Esophagus squamous epithelium (tissue), 4 donors: ENCODE results near the gene TSPAN15.

Source experiments
- POLR2A ChIP-seq, 4 donors: fragments of 450-650 bp; IDR thresholded peaks; one replicate each; pipeline ENCODE4 v1.6.1; 2017; ENCODE audit warnings: antibody characterized with exemption in 4 of 4, mild to moderate bottlenecking in 4 of 4, moderate library complexity in 3 of 4
- TF ChIP-seq, protein P1 (sequence below), 6 experiments: fragments of 450-650 bp in 4 of 6; fragments of 200-600 bp in 2 of 6; sonication (generic) in 2 of 6; IDR thresholded peaks; one replicate each; pipeline ENCODE4 v1.5.1; 2016 to 2019; ENCODE audit warnings: antibody characterized with exemption in 6 of 6, mild to moderate bottlenecking in 4 of 6, moderate library complexity in 4 of 6

GRCh38 chr10:69439350-69439739, 11.9 kb upstream of the TSPAN15 start:
- TF ChIP-seq, protein P1, sequence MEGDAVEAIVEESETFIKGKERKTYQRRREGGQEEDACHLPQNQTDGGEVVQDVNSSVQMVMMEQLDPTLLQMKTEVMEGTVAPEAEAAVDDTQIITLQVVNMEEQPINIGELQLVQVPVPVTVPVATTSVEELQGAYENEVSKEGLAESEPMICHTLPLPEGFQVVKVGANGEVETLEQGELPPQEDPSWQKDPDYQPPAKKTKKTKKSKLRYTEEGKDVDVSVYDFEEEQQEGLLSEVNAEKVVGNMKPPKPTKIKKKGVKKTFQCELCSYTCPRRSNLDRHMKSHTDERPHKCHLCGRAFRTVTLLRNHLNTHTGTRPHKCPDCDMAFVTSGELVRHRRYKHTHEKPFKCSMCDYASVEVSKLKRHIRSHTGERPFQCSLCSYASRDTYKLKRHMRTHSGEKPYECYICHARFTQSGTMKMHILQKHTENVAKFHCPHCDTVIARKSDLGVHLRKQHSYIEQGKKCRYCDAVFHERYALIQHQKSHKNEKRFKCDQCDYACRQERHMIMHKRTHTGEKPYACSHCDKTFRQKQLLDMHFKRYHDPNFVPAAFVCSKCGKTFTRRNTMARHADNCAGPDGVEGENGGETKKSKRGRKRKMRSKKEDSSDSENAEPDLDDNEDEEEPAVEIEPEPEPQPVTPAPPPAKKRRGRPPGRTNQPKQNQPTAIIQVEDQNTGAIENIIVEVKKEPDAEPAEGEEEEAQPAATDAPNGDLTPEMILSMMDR (IDR thresholded peaks at IDR 0.05) = no peak
- TF ChIP-seq POLR2A (IDR thresholded peaks at IDR 0.05) = no peak
